Stimulated activated CD4-positive, alpha-beta T cell treated with anti-CD3 and anti-CD28 coated beads, Interleukin-12 subunit alpha, Interleukin-12 subunit beta, amount 100 ng/mL, for 24 hours (primary cell): Measurements from ENCODE around the gene CTXN3.

ENCODE experiments used
- DNase-seq, 2 experiments: peaks; one replicate each; pipeline ENCODE4 v3.0.0-alpha.2; 2020; ENCODE audit warnings: low read depth in 2 of 2

The CTXN3 gene

DNA sequence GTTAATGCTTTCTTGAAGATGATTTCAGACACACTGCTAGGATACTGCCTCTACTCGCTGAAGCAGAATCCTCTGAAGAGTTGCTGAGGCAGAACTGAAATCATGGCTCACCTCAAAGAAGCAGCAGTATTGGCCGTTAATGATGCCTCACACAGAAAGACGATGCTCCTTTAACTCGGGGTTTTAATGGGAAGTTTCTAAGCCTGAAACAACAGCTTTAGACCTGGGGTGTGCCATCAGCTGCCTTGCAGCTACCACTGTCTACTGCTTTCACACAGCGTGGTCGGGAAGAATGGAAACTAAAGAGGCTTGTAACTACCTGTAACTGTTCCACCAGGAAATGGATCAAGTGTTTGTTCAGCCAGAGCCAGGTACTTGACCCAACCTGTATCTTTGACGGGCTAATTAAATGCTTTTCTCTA, at the start of gene CTXN3:
TSS of gene CTXN3 (plus strand) at position 65 of the 422 bp plus-strand sequence. CDS start 8,440 bp downstream, outside the sequence.
- no peak for DNase-seq

DNA sequence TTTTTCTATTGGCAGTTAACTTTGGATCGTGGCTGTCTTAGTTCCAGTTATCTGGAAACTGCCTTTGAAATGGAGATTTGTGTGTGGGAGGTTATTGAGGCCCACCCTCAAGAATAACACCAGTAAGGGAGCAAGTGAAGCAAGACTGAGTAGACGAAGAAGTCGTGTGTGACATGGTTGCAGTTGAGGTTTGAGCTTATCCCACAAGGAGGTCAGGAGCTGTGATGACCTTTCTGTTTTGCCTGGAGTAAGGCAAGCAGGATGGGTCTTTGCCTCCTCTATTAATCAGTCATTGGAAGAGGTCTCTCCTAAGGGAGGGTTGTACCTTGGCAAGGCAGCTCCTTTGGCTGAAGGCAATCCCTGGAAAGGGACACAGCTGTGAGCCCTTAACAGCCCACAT, 49.6 kb upstream of the CTXN3 start:
- DNase-seq: no peak

DNA sequence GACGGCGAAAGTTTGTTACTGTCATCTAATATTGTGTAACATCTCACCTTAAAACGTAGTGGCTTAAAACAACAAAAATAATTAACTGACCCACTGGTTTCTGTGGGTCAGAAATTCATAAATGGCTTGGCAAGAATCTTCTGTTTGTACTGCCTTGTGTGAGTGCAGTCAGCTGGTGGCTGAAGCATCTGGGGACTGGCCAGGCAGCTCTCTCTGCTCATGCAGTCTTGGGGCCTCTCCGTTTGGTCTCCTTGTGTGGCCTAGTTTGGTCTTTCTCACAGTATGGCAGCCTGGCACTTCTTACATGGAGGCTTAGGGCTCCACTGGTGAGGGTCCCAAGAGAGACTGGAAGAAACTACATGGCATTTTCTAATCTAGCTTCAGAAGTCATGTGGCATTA, 49.0 kb upstream of the CTXN3 start:
- DNase-seq: no peak

DNA sequence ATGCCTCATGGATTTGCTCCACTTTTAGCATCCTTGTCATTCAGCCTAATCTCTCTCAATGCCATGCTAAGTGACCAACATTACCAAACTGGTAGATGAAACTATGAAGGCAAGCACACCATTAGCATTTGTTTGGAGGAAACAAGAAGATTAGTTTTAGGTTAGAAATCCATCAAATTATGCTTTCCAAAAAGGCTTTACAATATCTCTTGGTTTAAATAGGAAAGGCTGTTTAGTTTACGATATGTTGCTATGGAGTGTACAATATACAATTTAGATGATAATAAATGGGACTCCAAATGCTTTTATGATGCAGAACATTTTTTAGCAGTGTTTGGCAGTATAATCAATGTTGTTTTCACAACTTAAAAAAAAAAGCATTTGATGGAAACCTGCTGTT, 47.8 kb upstream of the CTXN3 start:
- no peak for DNase-seq

DNA sequence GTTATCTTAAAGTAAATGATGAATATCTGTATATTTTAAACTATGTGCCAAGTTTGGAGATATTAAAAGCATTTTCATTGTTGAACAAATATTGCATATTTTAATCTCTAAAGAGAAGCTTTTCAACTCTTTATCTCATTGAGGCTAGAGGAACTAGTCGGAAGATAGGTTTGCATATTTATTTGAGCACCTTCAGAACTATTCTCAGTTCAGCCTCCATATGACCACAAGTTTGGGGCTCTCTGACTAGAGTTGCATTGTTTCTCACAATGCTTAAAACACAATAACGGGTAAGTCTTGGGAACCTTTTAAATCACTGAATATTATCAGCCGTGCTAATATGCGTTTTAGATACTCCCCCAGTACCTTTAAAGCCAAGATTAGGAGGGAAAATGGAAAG, 47.3 kb upstream of the CTXN3 start:
- DNase-seq: no peak

DNA sequence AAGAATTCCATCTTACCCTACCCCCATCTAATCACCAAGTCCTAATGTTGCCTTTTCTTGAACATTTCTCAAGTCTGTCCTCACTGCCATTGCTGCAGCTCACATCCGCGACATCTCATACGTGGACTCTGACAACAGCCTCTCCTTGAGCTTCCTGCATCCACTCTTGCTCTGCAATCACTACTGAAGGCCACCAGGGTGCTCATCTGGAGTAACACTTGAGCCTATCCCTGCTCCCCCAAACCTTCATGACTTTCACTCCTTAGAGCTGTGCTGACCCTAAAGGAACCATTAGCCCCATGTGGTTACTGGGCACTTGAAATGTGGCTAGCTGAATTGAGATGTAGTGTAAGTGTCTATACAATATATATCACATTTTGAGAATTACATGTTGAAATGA, 46.4 kb upstream of the CTXN3 start:
- DNase-seq: no peak

DNA sequence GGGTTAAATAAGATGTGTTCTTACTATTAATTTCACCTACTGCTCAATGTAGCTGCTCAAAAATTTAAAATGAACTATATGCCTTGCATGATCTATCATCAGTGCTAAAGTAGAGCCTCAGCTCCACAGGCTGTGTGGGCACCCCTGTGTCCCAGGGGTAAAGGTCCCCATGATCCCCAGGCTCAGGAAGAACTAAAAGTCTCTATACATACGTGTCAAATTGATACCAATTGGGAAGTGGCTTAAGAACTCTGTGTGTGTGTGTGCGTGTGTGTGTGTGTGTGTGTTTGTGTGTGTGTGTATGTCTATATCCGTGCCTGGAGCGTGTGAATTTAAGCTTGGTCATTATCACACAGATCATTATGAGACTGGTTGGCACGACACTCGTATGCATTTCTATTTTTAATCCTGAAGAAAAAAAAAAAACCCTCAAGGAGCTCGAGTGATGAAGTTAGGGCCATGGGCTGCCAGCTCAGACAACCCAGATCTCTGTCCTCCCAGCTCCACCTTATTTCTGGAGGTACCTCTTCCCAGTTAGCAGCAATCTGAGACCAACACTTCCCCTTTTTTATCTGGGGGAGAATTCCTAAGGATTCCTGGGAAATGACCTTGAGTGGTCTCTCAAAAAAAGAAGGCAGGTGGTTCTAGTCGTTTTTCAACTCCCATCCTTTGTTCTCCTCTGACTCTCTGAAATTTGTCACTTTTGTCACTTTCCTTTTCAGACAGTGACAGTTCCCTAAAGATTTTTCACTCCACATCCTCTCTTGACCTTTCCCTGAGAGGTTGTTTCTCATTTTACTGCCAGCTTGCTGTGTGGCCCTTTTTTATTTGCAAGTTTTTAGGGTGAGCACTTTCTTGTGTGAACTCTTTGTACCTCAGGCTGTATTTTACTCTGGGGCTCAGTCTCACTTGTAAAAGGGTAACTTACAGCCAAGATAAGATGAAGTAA, 45.7 kb upstream of the CTXN3 start:
- no peak for DNase-seq

DNA sequence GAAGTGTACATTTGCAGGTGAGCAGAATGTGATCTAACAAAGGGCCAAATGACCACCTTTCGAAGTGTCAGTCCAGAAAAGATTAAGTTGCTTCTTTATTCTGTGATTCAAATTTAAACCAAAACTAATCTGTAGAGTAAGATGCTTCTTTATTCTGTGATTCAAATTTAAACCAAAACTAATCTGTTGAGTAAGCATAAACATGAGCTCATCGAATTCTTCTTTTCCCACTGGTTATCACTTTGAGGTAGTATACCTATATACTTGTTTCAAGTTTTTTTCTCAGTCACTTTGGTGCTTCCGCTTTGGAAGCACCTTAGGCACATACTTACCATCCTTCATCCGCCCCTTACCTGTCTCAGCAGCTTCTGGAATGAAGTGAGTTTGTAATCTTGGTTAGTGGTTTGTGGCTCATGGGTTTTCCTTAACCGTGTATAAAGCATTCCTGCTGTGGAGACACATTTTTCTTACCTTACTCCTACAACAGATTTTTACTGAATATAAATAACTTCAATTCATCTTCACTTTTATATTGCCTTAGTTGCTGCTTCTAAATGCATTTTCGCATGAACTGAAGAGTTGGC, 40.7 kb upstream of the CTXN3 start:
- DNase-seq: no peak

DNA sequence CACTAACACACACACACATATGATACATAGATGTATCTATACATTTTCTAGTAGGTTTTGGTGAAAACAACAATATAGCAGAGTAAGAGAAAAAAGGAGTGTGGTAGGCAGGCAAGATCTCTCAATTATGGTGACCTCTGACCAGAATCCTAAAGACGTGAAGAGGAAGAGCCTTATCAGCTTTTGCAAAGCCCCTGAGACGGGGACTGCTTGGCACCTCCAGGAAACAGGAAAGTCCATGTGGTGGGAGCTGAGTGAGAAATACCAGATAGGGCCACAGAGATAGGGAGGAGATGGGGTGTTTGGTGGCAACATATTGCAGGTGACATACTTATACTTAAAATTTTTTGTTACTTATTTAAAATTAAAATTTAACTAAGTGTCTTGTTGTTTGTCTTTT, 39.9 kb upstream of the CTXN3 start:
- no peak for DNase-seq

DNA sequence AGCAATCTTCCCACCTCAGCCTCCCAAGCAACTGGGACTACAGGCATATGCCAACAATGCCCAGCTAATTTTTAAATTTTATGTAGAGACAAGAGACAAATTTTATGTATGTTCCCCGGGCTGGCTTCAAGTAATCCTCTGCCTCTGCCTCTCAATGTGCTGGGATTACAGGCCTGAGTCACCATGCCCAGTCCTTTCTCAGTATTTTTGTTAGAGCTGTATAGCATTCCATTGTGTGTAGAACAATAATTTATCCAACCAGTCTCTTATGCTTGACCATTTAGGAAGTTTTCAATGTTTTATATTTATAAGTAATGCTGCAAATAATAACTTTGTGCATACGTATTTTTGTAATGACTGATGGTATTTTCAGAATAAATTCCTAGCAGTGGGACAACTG, 38.9 kb upstream of the CTXN3 start:
- no peak for DNase-seq

DNA sequence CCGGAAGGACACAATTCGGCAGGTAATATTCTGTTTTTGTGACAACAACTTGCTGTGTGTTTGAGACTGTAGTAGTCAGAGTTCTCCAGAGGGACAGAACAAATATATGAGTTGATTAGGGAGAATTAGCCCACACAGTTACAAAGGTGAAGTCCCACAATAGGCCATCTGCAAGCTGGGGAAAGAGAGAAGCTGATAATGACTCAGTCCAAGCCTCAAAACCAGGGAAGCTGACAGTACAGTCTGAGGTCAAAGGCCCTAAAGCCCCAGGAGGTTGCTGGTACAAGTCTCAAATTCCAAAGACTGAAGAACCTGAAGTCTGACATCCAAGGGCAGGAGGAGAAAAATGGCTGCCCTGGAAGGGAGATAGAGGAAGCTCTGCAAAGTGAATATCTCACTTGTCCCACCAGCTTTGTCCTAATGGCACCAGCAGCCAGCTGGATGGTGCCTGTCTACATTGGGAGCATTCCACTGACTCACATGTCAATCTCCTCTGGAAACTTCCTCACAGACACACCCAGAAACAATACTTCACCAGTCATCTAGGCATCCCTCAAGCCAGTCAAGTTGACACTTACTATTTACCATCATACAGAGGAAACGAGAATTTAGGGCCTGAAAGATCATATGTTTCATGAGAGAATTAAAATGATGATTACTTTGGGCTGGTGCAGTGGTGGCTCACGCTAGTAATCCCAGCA, 36.3 kb upstream of the CTXN3 start:
- DNase-seq: no peak

DNA sequence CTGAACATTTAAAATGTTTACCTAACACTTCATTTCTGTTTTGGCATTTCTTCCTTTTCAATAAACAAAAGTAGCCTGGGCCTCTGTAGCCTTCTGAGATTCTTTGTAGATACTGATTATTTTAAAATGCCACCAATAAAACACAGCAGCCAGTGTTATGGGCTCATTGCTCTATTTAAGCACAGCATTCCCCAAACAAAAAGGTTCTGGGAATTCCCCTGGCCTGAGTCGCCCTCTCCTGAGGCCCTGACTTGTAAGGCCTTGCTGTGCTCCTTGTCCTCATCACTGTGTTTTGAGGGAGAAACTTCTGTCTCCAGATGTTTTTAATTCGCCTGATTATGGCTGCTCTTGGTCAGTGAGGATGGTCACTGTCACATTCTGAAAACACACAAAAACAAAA, 33.0 kb upstream of the CTXN3 start:
- DNase-seq: no peak

DNA sequence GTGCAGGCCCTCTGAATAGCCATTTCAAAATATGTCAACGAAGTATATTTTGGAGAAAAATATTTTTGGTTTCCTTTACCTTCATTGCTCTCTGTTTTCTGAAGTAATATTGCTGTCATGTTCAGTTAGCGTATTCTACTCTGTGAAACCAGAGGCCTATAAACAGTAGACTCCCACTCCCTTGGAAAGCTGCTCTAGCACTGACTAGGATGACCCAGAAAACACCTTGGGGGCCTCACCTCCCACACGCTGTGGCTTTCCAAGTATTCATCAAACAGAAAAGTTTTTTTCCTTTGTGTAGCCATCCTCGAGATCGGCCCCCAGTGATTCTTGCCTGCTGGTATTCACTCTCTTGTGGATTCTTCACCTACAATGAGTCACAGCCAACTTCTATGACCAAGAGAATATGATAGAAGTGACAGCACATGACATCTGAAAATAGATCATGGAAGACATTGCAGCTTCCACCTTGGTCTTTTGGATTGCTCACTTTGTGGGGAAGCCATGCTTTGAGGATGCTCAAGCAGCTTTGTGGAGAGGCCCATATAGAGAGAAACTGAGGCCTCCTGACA, 28.9 kb upstream of the CTXN3 start:
- no peak for DNase-seq

DNA sequence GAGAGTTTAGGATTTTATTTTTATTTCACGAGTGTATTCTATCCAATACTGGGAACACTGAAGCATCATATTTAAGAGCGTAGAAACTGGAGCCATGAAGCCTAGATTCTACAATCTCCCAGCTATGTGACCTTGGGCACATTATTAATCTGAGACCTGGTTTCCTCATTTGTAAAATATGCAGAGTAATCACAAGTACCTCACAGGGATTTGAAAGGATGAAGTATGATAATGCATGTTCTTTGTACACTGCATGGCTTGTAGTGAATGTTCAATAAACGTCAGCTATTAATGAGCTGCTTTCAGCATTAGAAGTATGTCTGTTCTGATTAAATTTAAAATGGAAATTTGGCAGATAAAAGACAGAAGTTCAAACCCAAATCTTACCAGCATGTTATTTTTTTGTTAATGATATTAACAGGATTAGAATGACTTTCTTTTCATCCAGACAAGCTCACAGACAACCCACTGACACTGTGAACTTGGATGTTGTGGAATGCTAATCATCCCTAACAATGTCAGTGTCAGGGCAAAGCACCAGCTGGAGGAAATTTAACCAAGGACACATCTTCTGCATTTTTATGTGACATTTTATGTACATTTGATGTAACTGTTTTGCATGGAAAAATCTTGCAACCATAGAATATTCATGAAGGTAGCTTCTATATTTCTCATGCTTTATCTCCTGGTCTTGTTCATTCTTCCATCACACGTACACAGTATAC, 27.1 kb upstream of the CTXN3 start:
- DNase-seq: no peak

DNA sequence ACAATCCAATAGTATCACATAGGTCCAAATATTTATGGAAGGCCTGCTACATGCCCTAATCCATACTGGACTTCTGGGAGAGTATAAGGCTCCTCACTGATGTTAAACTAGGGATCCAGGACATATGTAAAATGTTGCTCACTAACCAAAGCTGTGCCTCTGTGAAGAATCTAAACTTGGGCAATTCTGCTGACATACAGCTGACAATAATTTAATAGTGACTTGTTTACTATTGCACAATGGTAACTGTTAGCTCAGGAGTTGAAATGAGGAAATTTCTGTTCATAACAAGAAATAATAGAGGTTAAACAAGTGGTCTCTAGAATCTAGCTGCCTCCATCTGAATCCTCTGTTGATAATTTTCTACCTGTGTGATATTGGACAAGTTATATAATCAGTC, 14.9 kb upstream of the CTXN3 start:
- DNase-seq: no peak

DNA sequence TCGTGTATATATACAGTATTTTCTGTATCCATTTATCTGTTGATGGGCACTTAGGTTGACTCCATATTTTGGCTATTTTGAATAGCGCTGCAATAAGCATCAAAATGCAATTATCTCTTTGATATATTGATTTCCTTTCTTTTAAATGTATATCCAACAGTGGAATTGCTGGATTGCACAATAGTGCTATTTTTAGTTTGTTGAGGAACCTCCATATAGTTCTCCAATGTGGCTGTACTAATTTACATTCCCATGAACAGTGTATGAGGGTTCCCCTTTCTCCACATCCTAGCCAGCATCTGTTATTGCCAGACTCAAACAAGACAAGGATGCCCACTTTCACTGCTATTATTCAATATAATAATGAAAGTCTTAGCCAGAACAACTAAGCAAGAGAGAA, 9.1 kb upstream of the CTXN3 start:
- no peak for DNase-seq

DNA sequence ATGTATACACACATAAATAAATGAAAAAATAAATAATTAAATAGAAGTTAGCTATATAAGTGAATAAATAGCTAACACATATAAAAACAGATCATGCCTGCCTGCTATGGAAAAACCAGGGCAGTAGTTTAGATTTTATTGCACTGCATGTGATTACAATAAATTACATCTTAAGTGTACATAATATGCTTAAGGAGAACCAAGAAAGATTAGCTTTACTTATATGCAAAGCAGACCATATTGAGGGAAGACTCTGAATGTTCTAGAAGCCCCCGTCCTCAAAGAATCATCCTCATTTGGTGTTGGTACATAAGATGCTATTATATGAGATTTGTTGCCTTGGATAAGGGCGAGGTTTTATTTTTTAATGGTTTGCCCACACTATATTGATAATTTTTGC, 5.9 kb upstream of the CTXN3 start:
- no peak for DNase-seq

DNA sequence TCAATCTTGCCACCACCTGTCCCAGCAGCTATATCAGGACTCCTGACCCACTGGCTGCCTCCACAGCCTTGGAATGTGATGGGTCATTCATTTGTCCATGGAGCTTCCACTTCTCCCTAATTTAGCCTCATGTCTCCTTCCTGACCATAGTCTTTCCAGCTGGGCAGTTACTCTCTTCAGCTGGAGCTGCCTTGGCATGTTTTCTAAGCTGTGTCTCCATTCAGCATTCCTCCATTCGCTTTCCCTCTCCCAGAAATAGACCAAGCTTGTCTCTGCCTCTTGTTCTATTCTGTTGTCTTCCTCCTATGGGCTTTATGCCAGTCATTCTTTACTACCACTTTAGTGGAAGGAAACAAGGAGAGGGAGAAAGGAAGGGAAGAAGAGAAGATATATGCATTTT, 5.3 kb upstream of the CTXN3 start:
- DNase-seq: no peak

DNA sequence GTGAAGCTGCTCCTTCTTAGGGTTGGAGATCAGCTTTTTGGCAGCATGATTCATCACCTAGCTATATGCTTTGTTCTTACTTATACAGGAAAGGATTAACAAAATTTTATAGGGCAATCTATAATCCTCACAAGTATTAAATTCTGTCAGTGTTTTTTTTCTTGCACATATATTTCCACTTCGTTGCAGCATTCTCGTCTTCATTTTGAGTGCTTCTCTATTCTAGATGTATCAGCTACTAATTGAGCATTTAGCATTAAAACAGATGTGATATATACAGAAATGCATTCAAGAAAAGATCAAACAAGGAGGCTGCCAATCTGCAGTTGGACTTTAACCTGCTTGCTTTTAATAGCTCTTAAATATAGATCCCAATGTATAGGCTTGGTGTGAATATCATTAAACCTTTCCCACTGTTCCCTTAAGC, 3.6 kb upstream of the CTXN3 start:
- DNase-seq: no peak

DNA sequence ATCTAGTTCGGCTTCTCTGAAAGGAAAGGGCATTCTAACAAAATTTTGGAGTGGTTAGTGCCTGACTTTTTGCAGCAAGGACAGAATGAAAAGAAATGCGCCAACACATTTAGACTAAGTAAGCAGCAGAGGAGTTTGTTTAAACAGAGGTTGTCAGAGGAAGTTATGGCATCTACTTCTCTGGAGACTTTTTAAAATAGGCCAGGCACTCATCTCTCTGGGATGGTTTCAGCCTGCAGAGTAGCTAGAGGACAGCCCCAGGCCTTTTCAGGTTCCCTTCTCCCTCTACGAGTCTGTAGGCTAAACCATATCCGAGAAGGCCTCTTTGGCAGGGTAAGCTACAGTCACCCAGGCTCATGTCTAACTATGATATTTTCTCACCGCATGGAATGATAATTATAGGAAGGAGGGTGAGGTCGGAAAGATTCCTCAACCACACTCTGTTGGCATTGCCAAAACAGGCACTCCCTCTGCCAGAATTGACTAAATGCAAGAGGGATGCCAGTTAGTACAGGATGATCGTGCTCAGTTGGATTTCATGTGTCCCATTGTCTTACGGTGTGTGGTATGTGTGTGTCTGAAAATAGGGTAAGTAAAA, 1.4 kb upstream of the CTXN3 start:
- no peak for DNase-seq

DNA sequence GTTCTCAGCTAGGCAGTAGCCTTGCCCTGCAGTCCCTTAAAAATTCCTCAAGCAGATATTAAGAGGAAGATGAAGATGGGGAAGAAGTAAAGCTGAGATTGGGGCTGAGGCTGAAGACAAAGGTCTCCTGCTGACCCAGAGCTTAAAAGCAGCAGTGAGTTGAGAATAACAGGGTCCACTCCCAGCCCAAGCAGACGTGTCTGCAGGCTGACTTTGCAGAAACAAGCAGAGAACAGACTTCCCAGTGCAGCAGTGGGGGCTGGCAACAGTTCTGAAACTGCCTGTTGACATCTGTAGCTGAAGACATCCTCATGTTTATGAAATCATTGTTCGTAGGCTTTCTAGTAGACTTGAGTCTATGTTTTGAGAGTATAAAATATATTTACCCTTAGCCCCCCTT, 1.1 kb downstream of the CTXN3 start:
- DNase-seq: no peak
